ENCODE results near the gene ARHGAP12.

- TF ChIP-seq EZH2 (IDR thresholded peaks at IDR 0.05; ENCODE audit: borderline replicate concordance, low read length) (no peak), CTCF (conservative IDR thresholded peaks at IDR 0.05 in 1 of 2, IDR thresholded peaks at IDR 0.05 in 1 of 2; ENCODE audit: extremely low read depth in 1 of 2, insufficient read depth in 1 of 2, low read depth in 1 of 2, low read length in 2 of 2) (no peak)
These were observed at the start of gene ARHGAP12 for GRCh38 chr10:31928549-31929260.

Measured in mammary epithelial cell (primary cell).